HG02642 (cell line): ENCODE results near the gene SFPQ.

Source experiments
- ATAC-seq: cut with Tn5 transposase; IDR thresholded peaks from one replicate; pipeline ENCODE4 v1.9.1; 2021; ENCODE audit warnings: mild to moderate bottlenecking; ENCODE audit not compliant: unreplicated experiment, poor library complexity

The SFPQ gene

GRCh38 chr1:35188578-35189392 is 4.2 kb downstream of the SFPQ start:
- ATAC-seq, result no peak

GRCh38 chr1:35187816-35188342 is 5.1 kb downstream of the SFPQ start:
- ATAC-seq, result no peak

- no peak for ATAC-seq
Observed at GRCh38 chr1:35186239-35186638, 6.7 kb downstream of the SFPQ start.

GRCh38 chr1:35185200-35185599 is 7.7 kb downstream of the SFPQ start:
- ATAC-seq, result no peak

- ATAC-seq, result no peak
Observed at GRCh38 chr1:35184495-35185199, 8.3 kb downstream of the SFPQ start.

- ATAC-seq, result no peak
Observed at GRCh38 chr1:35181790-35182455, 11.0 kb downstream of the SFPQ start.

GRCh38 chr1:35180776-35181374 is 12.1 kb downstream of the SFPQ start:
- ATAC-seq, result no peak

GRCh38 chr1:35179908-35180307 is 13.0 kb downstream of the SFPQ start:
- no peak for ATAC-seq

- ATAC-seq, result no peak
Observed at GRCh38 chr1:35178874-35179380, 14.0 kb downstream of the SFPQ start.

GRCh38 chr1:35178295-35178695 is 14.7 kb downstream of the SFPQ start:
- no peak for ATAC-seq

- ATAC-seq, result no peak
Observed at GRCh38 chr1:35177237-35177786, 15.6 kb downstream of the SFPQ start.

GRCh38 chr1:35175602-35176001 is 17.3 kb downstream of the SFPQ start:
- no peak for ATAC-seq

GRCh38 chr1:35175098-35175576 is 17.8 kb downstream of the SFPQ start:
- ATAC-seq, result no peak

GRCh38 chr1:35173909-35174540 is 18.9 kb downstream of the SFPQ start:
- no peak for ATAC-seq

GRCh38 chr1:35173491-35173890 is 19.5 kb downstream of the SFPQ start:
- ATAC-seq, result no peak

- no peak for ATAC-seq
Observed at GRCh38 chr1:35172022-35172421, 20.9 kb downstream of the SFPQ start.

- ATAC-seq, result no peak
Observed at GRCh38 chr1:35171579-35171978, 21.4 kb downstream of the SFPQ start.

- ATAC-seq, result no peak
Observed at GRCh38 chr1:35164893-35165292, 28.1 kb downstream of the SFPQ start.

- ATAC-seq, result no peak
Observed at GRCh38 chr1:35151220-35151619, 41.7 kb downstream of the SFPQ start.
